NOMO-1 (cell line): ENCODE results near the gene KIR2DL3.
"Not testable (repeated sequence)": the region's sequence is repeated elsewhere in the genome, so short reads cannot be mapped to it uniquely, and the experiment has no call there.

Source experiments
- DNase-seq, 2 experiments: peaks; one replicate each; lab custom pipeline; 2025; ENCODE audit not compliant: unreplicated experiment in 2 of 2; lab: John Stamatoyannopoulos, UW

The KIR2DL3 gene

GRCh38 chr19:54739587-54740497 lies 1.5 kb downstream of the KIR2DL3 start:
- no peak for DNase-seq

DNA sequence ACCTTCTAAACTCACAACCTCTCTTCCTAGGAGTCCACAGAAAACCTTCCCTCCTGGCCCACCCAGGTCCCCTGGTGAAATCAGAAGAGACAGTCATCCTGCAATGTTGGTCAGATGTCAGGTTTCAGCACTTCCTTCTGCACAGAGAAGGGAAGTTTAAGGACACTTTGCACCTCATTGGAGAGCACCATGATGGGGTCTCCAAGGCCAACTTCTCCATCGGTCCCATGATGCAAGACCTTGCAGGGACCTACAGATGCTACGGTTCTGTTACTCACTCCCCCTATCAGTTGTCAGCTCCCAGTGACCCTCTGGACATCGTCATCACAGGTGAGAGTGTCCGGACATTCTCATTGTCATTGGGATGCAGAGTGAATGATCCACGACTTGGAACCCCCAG lies 3.6 kb downstream of the KIR2DL3 start:
- DNase-seq = not testable (repeated sequence)

GRCh38 chr19:54744080-54744479 lies 5.8 kb downstream of the KIR2DL3 start:
- not testable (repeated sequence) for DNase-seq

DNA sequence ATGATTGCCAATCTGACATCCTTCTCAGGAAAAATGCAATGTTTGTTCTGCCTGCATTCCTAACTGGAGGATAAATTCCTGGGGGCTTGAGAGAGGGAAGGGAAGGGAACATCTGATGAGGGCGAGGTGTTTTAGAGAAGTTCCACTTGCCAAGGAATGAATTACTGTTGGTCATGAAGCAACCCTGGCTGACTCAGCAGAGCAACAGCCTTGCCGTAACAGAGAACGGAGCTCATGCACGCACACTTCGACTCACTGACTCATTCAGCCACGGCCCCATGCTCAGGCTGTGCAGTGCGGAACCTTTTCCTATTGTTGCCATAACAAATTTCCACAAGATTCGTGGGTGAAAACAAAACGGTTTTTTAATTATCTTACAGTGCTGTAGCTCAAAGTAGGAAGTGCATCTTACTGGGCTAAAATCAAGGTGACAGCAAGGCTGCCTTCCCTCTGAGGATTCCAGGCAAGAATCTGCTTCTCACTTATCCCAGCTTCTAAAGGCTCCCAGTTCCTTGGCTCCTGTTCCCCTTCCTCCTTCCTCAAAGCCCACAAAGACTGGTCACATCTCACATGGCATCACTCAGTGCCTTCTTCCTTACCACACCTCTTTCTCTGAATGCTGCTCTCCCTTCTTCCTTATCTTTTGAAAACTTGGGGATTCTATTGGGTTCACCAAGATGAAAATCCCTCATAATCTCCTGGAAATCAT lies 9.5 kb downstream of the KIR2DL3 start:
- DNase-seq = peak; percentile 85 to 90

- DNase-seq = peak in 1 of 2 experiments; percentile 22
Measured at GRCh38 chr19:54750276-54750675, 12.0 kb downstream of the KIR2DL3 start.

DNA sequence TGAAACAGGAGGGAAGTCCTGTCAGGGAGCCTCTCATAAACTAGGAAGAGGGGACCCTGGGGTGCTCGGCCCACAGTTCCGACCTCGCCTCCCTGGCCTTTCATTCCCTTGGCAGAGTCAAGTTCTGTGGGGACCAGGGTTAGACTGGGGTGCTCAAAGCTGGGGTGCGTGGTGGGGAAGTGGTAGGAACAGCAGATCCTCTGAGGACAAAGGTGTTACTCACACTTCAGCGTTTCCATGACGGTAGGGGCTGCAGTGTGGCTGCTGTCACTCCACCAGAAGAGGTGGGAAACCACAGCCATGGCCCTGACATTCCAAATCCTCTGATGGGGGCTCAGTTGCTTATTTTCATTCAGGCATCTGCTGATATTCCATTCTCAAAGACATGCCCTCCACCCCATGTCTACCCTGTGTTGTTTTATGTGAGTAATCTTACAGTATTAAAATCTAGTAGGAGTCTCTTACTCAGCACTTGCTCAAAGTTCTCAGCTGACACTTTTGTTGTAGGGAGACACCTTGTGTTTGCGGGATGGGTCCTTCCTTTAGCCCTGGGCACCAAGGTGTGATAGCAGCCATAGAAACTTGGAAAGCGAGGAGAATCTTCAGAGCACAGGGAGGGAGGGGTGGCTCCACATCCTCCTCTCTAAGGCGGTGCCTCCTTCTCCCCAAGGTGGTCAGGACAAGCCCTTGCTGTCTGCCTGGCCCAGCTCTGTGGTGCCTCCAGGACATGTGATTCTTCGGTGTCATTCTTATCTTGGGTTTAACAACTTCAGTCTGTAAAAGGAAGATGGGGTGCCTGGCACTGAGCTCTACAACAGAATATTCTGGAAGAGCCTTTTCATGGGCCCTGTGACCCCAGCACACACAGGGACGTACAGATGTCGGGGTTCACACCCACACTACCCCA lies 18.1 kb downstream of the KIR2DL3 start:
- DNase-seq = not testable (repeated sequence)

DNA sequence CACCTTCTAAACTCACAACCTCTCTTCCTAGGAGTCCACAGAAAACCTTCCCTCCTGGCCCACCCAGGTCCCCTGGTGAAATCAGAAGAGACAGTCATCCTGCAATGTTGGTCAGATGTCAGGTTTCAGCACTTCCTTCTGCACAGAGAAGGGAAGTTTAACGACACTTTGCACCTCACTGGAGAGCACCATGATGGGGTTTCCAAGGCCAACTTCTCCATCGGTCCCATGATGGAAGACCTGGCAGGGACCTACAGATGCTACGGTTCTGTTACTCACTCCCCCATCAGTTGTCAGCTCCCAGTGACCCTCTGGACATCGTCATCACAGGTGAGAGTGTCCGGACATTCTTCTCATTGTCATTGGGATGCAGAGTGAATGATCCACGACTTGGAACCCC lies 20.3 kb downstream of the KIR2DL3 start:
- peak in 1 of 2 experiments; percentile 23 for DNase-seq

- peak; percentile 80 to 82 for DNase-seq
Measured at GRCh38 chr19:54764219-54764618, 25.9 kb downstream of the KIR2DL3 start.

- not testable (repeated sequence) for DNase-seq
Measured at GRCh38 chr19:54766464-54766863, 28.2 kb downstream of the KIR2DL3 start.

- not testable (repeated sequence) for DNase-seq
Measured at GRCh38 chr19:54769646-54770045, 31.3 kb downstream of the KIR2DL3 start, which contains the start of gene KIR2DL1. Gene KIR2DL1, plus strand, starts transcription at chr19:54769793. Its CDS starts 58 bp downstream, at chr19:54769851.

- not testable (repeated sequence) for DNase-seq
Measured at GRCh38 chr19:54770511-54770910, 32.2 kb downstream of the KIR2DL3 start.

DNA sequence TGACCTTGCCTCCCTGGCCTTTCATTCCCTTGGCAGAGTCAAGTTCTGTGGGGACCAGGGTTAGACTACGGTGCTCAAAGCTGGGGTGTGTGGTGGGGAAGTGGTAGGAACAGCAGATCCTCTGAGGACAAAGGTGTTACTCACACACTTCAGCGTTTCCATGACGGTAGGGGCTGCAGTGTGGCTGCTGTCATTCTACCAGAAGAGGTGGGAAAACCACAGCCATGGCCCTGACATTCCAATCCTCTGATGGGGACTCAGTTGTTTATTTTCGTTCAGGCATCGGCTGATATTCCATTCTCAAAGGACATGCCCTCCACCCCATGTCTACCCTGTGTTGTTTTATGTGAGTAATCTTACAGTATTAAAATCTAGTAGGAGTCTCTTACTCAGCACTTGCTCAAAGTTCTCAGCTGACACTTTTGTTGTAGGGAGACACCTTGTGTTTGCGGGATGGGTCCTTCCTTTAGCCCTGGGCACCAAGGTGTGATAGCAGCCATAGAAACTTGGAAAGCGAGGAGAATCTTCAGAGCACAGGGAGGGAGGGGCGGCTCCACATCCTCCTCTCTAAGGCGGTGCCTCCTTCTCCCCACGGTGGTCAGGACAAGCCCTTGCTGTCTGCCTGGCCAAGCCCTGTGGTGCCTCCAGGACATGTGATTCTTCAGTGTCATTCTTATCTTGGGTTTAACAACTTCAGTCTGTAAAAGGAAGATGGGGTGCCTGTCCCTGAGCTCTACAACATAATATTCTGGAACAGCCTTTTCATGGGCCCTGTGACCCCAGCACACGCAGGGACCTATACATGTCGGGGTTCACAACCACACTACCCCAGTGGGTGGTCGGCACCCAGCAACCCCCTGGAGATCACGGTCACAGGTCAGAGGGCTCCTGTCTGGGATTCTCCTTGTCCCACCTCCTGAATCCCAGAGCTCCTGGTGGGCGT lies 33.0 kb downstream of the KIR2DL3 start:
- DNase-seq = not testable (repeated sequence)

GRCh38 chr19:54772666-54773065 lies 34.4 kb downstream of the KIR2DL3 start:
- DNase-seq = not testable (repeated sequence)

- DNase-seq = not testable (repeated sequence)
Measured at GRCh38 chr19:54775095-54775815, 36.9 kb downstream of the KIR2DL3 start.

DNA sequence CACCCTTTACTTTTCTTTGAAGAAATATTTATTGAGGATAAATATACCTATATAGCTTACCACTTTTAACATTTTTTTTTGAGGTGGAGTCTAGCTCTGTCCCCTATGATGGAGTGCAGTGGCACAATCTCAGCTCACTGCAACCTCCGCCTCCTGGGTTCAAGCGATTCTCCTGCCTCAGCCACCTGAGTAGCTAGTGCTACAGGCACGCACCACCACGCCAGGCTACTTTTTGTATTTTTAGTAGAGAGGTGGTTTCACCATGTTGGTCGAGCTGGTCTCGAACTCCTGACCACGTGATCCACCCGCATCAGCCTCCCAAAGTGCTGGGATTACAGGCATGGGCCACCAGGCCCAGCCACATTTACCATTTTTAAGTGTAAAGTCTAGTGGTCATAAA lies 37.5 kb downstream of the KIR2DL3 start:
- DNase-seq = not testable (repeated sequence)

- not testable (repeated sequence) for DNase-seq
Measured at GRCh38 chr19:54777851-54778250, 39.5 kb downstream of the KIR2DL3 start.

DNA sequence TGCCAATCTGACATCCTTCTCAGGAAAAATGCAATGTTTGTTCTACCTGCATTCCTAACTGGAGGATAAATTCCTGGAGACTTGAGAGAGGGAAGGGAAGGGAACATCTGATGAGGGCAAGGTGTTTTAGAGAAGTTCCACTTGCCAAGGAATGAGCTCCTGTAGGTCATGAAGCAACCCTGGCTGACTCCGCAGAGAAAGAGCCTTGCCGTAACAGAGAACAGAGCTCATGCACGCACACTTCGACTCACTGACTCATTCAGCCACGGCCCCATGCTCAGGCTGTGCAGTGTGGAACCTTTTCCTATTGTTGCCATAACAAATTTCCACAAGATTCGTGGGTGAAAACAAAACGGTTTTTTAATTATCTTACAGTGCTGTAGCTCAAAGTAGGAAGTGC lies 40.6 kb downstream of the KIR2DL3 start:
- DNase-seq = peak in 1 of 2 experiments; percentile 59

DNA sequence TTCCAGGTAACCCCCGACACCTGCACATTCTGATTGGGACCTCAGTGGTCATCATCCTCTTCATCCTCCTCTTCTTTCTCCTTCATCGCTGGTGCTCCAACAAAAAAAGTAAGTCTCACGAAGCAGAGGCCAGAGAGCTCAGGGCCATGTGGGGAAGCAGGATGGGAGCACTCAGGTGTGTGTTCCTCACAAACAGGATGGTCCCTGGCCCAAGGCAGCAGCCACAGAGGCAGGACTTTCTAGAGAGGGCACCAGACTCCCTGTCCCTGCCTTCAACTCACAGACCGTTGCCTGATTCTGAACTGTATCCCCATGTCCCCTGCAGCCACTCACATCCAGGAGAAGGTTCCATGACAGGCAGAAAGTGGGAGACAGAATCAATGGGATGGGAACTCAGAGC lies 44.6 kb downstream of the KIR2DL3 start:
- DNase-seq = not testable (repeated sequence)
